NCI-H460 (cell line): Measurements from ENCODE around the gene CAST. TPM values are rescaled to one million over a fixed set of nuclear protein-coding genes. Genes with fewer than 3 reads are reported as not detected.

Experiments used
- DNase-seq: peaks from one replicate; pipeline ENCODE4 v3.0.0-alpha.2; 2016; ENCODE audit warnings: low read depth; ENCODE audit errors: extremely low read depth
- total RNA-seq: library from RNA; depleted of rRNA; stranded (reverse); fragments of >200 nt; shearing (Covaris generic); gene quantifications from 2 replicates; pipeline ENCODE4 v1.2.3, GENCODE V29; 2014

CAST gene
- total RNA-seq, 1 experiment from 2014 or later: 295 TPM

- no peak for DNase-seq
These were observed 46.4 kb downstream of the CAST start for GRCh38 chr5:96708600-96708999.

- no peak for DNase-seq
These were observed 47.1 kb downstream of the CAST start for GRCh38 chr5:96709152-96709821.

GRCh38 chr5:96712100-96712746 is 50.0 kb downstream of the CAST start:
- no peak for DNase-seq

- DNase-seq: no peak
These were observed 52.3 kb downstream of the CAST start for GRCh38 chr5:96714450-96714849.

GRCh38 chr5:96714951-96715451 is 52.8 kb downstream of the CAST start:
- DNase-seq: peak; percentile 73

- no peak for DNase-seq
These were observed 53.8 kb downstream of the CAST start for GRCh38 chr5:96716007-96716406.

GRCh38 chr5:96716716-96717115 is 54.5 kb downstream of the CAST start:
- DNase-seq: no peak

- no peak for DNase-seq
These were observed 55.7 kb downstream of the CAST start for GRCh38 chr5:96717874-96718273.

GRCh38 chr5:96718635-96719077 is 56.5 kb downstream of the CAST start:
- no peak for DNase-seq

GRCh38 chr5:96720408-96720807 is 58.2 kb downstream of the CAST start:
- no peak for DNase-seq

- DNase-seq: no peak
These were observed 59.3 kb downstream of the CAST start for GRCh38 chr5:96721351-96721977.

- no peak for DNase-seq
These were observed 63.1 kb downstream of the CAST start for GRCh38 chr5:96725257-96725656.

GRCh38 chr5:96726802-96727201 is 64.6 kb downstream of the CAST start:
- DNase-seq: peak; percentile 23

GRCh38 chr5:96729156-96729555 is 67.0 kb downstream of the CAST start:
- DNase-seq: no peak

GRCh38 chr5:96730586-96730985 is 68.4 kb downstream of the CAST start:
- DNase-seq: no peak

GRCh38 chr5:96733771-96734500 is 71.8 kb downstream of the CAST start:
- DNase-seq: no peak

GRCh38 chr5:96734871-96735325 is 72.7 kb downstream of the CAST start:
- DNase-seq: no peak

GRCh38 chr5:96736937-96737336 is 74.8 kb downstream of the CAST start:
- no peak for DNase-seq

- DNase-seq: no peak
These were observed 78.9 kb downstream of the CAST start for GRCh38 chr5:96741106-96741505.

GRCh38 chr5:96741891-96742309 is 79.7 kb downstream of the CAST start:
- no peak for DNase-seq

- no peak for DNase-seq
These were observed 80.4 kb downstream of the CAST start for GRCh38 chr5:96742538-96742937.
